ENCODE data around the gene CTNNA2. TPM values are rescaled to one million over a fixed set of nuclear protein-coding genes. Genes with fewer than 3 reads are reported as not detected.

The CTNNA2 gene
- total RNA-seq, 3 donors from 2014 or later, result 0.29 to 4.2 (median 1.1) TPM

GRCh38 chr2:79640001-79640400, 127.2 kb downstream of the CTNNA2 start:
- DNase-seq (no peak), ATAC-seq (no peak)
- Histone ChIP-seq H3K36me3 (ENCODE audit: low read depth) (no peaks in the 10 kb centered on the region), H3K9me3 (no peaks in the 10 kb centered on the region), H3K4me3 (no peak overlapping the region), H3K4me1 (ENCODE audit: low read depth) (no peaks in the 10 kb centered on the region)
- intact Hi-C loops (cut with DNase I, micrococcal nuclease), result no loop called here
- TF ChIP-seq CTCF (IDR thresholded peaks at IDR 0.05), result no peak

- intact Hi-C loops (cut with DNase I, micrococcal nuclease), result no loop called here
- no peak for DNase-seq
- H3K4me1 ChIP-seq (ENCODE audit: low read depth), result no peaks in the 10 kb centered on the region
- TF ChIP-seq CTCF (IDR thresholded peaks at IDR 0.05), result no peak
- no peaks in the 10 kb centered on the region for H3K36me3 ChIP-seq (ENCODE audit: low read depth)
- H3K4me3 ChIP-seq, result no peak overlapping the region
- ATAC-seq, result no peak
- no peaks in the 10 kb centered on the region for H3K9me3 ChIP-seq
Observed at GRCh38 chr2:79649531-79649930, 136.7 kb downstream of the CTNNA2 start.

- TF ChIP-seq CTCF (IDR thresholded peaks at IDR 0.05), result no peak
- no peak for ATAC-seq
Observed at GRCh38 chr2:79660557-79660956, 147.7 kb downstream of the CTNNA2 start.

GRCh38 chr2:79665091-79665490, 152.2 kb downstream of the CTNNA2 start:
- DNase-seq (no peak), ATAC-seq (no peak)
- no peak for TF ChIP-seq CTCF (IDR thresholded peaks at IDR 0.05)
- H3K9me3 ChIP-seq, result no peaks in the 10 kb centered on the region
- no peaks in the 10 kb centered on the region for H3K36me3 ChIP-seq (ENCODE audit: low read depth)
- no peaks in the 10 kb centered on the region for H3K4me1 ChIP-seq (ENCODE audit: low read depth)
- intact Hi-C loops (cut with DNase I, micrococcal nuclease), result no loop called here
- no peak overlapping the region for H3K4me3 ChIP-seq

More at GRCh38 chr2:79660557-79660956, 147.7 kb downstream of the CTNNA2 start:
- H3K36me3 ChIP-seq (ENCODE audit: low read depth), result no peaks in the 10 kb centered on the region
- no peak overlapping the region for H3K4me3 ChIP-seq
- no peaks in the 10 kb centered on the region for H3K9me3 ChIP-seq
- DNase-seq, result no peak
- H3K4me1 ChIP-seq (ENCODE audit: low read depth), result no peaks in the 10 kb centered on the region
- intact Hi-C loops (cut with DNase I, micrococcal nuclease), result no loop called here

GRCh38 chr2:79666430-79666829, 153.6 kb downstream of the CTNNA2 start:
- TF ChIP-seq CTCF (IDR thresholded peaks at IDR 0.05), result no peak
- H3K4me3 ChIP-seq, result no peak overlapping the region
- no peaks in the 10 kb centered on the region for H3K36me3 ChIP-seq (ENCODE audit: low read depth)
- intact Hi-C loops (cut with DNase I, micrococcal nuclease), result no loop called here
- ATAC-seq (no peak), DNase-seq (no peak)
- no peaks in the 10 kb centered on the region for H3K4me1 ChIP-seq (ENCODE audit: low read depth)
- H3K9me3 ChIP-seq, result no peaks in the 10 kb centered on the region

GRCh38 chr2:79669714-79670113, 156.9 kb downstream of the CTNNA2 start:
- H3K9me3 ChIP-seq, result no peaks in the 10 kb centered on the region
- ATAC-seq (no peak), DNase-seq (no peak)
- no peaks in the 10 kb centered on the region for H3K4me1 ChIP-seq (ENCODE audit: low read depth)
- H3K36me3 ChIP-seq (ENCODE audit: low read depth), result no peaks in the 10 kb centered on the region
- no peak for TF ChIP-seq CTCF (IDR thresholded peaks at IDR 0.05)
- intact Hi-C loops (cut with DNase I, micrococcal nuclease), result no loop called here
- no peak overlapping the region for H3K4me3 ChIP-seq
